GM19099 (cell line): ENCODE measurements around the gene ERVFRD-1.

Source experiments
- POLR2A ChIP-seq: IDR thresholded peaks from 3 replicates; pipeline ENCODE4 v1.6.1; 2011; ENCODE audit warnings: low read depth; ENCODE audit not compliant: insufficient read length; ENCODE audit errors: extremely low read depth

The ERVFRD-1 gene

DNA sequence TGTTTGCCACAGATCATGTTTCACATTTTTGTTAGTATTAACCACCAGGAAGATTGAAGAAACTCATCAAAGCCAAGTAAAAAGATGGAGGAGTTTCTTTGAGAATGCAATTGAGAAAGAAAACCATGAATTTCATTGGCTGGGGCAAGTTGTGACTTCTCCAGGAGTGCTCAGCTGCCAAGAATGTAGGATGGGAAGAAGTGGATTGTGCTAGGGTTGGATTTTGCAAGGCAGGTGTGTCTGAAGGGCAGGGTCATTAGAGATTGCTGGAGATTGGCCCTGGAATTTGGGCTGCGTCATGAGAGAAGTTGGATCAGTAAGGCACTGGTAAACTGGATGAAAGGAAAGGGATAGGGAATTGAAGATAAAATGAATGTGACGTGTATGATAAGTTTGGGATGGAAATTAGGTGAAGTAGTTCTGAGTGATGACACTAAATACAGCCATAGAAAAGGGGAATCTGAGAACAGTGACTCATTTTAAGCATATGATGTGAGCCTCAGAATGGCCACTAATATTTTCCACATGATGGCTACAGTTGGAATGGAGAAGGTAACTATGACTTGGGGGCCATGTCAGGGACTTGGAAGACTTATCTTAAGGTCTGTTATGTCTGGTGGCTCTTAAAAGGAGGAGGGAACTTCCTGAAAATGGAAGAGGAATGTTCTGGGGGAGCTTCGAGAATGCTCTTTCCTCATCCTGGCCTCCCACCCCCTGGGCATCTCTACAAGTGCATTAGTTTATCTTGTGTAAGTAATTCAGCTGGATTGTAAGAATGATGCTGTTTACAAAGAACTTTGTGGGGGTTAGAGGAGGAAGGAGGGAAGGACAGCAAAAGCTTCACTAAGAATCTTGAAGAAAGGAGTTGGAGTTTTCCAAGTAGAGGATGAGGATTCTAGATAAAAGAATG, 27.8 kb upstream of the ERVFRD-1 start:
- TF ChIP-seq POLR2A: no peak

DNA sequence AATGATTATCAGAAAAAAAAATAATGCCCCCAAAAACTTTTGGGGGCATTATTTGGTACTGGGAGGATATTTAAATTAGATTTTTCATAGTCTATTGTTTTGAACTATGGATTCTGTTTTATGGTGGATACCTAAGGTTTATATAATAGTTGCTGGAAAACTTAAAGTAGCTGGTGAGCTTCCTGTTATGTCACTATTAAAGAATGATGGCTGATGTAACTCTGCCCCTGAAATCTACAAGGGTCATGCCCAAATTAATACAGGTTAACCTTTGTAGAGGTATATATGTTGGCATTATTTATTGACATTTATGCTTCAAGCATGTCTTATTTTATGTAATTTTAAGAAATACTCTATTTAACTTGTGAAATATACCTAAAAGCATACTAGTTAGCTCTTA, 25.3 kb upstream of the ERVFRD-1 start:
- TF ChIP-seq POLR2A: no peak

DNA sequence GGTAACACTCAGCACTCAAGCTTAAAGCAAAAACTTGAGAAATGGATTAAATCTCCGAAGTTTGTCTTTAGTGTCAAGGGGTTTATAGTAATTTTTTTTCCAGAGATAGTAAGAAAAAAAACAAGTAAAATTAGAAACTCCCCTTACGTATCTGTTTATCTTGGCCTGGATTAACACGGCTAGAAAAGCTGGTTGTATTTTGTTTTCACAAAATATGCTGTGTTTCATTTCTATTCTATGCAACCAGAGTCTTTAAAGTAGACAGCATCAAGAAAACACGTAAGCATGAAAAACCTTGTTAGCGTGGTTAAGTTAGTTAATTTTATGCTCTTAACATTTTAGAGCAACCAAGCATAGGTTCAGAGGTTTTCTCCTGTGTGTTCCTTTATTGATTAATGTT, 21.8 kb upstream of the ERVFRD-1 start:
- TF ChIP-seq POLR2A: no peak

DNA sequence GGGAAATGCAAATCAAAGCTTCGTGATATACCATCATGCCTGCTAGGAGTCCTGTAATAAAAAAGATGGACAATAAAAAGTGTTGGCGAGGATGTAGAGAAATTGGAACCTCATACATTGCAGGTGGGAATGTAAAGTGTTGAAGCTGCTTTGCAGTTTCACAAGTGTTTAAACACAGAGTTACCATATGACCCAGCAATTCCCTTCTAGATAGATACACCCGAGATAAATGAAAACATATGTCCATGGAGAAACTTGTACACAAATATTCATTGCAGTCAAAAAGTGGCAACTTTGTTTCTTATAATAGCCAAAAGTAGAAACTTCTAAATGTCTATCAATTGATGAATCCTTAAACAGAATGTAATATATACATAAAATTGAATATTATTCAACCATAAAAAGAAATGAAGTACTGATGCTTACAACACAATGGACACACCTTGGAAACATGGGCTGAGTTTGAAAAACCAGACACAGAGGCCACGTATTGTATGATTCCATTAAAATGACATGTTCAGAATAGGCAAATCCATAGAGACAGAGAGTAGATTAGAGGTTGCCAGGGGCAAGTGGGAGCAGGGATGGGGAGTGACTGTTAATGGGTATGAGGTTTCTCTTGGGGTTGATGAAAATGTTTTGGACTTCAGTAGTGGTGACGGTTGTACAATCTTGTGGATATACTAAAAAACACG, 20.8 kb upstream of the ERVFRD-1 start:
- TF ChIP-seq POLR2A: no peak

DNA sequence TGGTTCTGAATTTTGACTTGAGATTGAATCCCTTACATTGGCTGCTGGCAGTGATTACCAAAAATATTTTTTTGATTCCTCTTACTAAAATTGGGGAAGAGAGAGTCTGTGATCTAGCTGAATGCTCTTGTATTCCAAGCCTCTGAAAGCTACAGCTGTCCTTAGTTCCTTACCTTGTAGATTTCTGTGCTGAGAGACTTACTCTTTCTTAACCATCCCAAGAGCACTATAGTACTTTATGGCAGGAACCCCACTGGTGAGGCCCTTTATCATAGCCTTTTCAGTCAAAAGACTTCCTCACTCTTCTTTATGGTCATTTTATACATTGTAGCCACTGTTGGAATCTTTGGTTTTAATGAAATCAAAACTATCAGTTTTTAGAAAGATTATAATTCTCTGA, 19.1 kb upstream of the ERVFRD-1 start:
- TF ChIP-seq POLR2A: no peak

DNA sequence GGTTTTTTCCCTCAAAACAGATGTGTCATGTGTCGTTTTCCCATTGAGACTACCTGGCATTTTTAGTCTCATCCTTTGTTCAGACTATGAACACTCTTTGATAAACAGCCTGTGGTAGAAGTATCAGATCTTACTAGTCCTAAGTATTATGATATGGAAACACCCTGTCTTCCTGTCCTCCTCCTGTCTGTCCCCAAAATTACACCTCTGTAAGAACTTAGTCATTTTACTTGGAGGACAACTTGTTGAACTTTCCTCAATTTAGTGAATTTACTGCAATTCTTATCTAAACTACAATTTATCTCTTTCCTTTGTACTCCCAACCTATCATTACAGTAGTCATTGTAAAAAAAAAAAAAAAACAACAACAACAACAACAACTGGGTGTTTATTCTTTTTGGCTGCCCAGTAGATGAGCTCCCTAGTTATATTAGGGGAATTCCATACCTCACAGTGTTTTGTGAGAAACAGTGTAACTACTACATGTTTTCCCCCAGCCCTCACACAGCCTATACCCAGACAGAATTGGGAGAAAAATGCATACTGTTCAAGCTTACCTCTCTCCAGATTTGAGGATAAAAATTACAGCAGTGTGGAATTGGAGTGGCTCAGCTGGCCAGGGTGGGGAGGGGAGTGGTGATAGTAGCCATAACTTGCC, 18.5 kb upstream of the ERVFRD-1 start:
- TF ChIP-seq POLR2A: no peak

DNA sequence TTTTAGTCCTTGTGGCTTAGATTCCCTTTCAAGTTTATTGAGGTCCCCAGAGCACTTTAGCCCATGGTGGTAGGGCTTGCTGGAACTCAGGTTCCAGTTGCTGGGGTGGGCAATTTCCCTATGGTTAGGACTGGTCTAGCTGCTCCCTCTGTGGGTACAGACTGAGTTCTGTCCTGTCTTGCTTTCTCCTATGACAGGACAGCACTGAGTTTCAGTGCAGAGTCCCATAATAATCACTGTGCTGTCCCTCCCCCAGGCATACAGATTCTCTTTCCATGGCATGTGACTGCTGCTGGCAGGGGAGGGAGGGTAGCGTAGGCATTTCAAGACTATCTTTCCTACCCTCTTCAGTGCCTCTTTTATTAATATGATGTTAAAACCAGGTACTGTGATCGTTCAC, 17.1 kb upstream of the ERVFRD-1 start:
- TF ChIP-seq POLR2A: no peak

DNA sequence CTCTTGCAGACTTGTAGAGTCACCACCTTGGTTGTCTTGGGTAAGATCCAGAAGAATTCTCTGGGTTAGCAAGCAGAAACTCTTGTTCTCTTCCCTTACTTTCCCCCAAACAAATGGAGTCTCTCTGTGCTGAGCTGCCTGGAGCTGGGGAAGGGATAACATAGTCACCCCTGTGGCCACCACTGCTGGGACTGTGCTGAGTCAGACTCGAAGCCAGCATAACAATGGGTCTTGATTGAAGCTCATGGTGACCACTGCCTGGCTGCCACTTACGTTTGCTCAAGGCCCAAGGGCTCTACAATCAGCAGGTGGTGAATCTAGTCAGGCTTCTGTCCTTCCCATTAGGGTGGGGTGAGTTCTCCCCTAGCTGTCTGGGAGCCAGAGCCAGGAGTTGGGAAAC, 15.4 kb upstream of the ERVFRD-1 start:
- no peak for TF ChIP-seq POLR2A

DNA sequence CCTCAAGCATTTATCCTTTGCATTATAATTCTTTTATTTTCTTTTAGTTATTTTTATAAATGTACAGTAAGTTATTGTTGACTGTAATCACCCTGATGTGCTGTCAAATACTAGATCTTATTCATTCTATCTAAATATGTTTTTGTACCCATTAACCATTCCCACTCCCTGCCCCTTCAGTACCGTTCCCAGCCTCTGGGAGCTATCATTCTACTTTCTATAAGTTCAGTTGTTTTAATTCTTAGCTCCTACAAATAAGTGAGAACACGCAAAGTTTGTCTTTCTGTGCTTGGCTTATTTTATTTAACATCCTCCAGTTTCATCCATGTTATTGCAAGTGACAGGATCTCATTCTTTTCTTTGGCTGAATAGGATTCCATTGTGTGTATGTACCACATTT, 12.5 kb upstream of the ERVFRD-1 start:
- no peak for TF ChIP-seq POLR2A

DNA sequence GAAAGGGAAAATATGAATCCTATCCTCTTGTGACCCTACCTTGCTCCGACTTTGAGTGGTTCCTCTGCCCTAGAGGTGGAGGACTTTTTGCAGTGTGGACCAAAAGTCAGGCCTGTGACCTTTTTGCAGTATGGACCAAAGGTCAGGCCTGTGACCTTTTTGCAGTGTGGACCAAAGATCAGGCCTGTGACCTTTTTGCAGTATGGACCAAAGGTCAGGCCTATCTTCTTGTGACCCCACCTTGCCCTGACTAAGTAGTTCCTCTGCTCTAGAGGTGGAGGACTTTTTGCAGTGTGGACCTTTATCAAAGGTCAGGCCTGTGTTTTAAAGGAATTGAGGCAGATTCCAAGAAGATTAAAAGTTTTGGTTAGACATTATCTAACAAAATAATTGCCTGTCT, 10.9 kb upstream of the ERVFRD-1 start:
- no peak for TF ChIP-seq POLR2A

DNA sequence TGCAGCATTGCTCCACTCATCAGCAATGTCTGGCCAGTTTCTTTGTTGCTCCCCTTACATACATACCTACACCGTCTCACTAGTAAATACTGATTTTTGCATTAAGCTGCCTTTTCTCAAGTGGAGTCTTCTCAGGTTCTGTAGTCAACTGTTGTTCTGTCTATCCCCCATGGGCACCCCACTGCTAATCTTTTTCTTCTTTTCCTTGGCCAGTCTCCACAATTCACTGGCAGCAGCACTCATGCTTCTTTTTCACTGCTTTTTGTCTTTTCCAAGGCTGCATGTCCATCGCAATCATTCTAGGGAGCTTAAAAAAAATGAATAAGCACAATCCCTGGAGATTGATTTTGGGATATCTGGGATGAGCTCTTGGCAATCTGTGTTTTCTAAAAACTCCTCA, 10.3 kb upstream of the ERVFRD-1 start:
- TF ChIP-seq POLR2A: no peak

DNA sequence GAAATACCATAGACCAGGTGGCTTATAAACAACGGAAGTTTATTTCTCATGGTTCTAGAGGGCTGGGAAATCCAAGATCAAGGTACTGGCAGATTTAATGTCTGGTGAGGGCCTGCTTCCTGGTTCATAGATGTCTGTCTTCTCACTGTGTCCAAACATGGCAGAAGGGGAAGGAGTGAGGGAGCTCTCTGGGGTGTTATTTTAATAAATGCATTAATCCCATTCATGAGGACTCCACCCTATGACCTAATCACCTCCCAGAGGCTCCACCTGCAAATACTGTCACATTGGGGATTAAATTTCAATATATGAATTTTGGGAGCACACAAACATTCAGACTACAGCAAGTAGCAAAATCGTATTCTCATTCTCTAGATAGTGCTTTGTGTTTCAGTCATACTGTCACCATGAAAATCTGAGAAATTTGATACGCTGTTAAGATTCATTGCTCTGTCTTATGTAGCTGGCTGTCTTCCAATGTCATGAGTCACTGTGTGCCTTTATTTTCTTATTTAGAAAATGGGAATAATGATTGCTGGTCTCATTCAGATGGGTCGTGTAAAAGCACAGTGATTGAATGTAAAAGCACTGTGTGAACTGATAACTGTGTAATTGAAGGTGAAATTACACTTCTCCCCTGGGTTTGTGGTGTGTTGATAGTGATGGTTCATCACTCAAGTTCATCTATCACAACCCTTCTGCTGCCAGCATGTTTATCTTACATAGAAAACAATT, 8.9 kb upstream of the ERVFRD-1 start:
- TF ChIP-seq POLR2A: no peak

DNA sequence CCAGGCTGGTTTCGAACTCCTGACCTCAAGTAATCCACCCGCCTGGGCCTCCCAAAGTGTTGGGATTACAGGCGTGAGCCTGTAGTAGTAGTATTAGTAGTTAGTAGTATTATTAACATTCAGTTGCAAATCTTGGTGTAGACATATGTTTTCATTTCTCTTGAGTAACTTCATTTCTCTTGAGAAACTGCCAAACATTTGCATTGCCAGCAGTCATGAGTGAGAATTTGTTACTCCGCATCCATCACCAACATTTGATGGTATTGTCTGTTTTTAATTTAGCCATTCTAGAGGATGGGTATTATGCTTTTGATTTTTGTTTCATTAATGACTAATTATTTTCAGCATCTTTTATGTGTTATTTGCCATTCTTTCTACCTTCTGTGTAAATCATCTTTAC, 1.5 kb upstream of the ERVFRD-1 start:
- TF ChIP-seq POLR2A: no peak

DNA sequence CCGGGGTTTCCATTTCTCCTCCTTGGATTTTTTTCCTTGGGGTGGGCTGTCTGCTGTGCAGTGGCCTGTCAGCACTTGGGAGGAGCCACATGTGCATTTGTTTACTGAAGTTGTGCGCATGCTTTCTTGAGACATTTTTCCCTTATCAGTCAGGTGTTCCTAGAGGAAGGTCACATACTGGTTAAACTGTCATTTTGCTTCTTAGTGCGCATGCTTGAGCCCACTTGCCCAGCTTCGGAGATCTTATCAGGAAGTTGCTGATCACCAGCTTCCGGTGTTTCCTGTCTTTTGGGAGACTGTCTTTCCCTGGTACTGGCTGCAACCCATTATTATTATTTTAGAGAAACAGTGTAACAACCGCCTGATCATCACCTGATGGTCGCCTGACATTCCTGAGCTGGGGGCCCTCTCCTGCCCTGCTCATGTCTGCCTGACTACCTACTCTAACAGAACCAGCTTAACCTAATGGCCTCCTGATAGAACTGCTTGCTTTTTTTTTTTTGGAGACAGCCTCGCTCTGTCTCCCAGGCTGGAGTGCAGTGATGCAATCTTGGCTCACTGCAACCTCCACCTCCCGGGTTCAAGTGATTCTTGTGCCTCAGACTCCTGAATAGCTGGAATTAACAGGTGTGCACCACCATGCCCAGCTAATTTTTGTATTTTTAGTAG, 378 bp upstream of the ERVFRD-1 start:
- TF ChIP-seq POLR2A: no peak
